Omental fat pad (tissue), 4 donors: ENCODE measurements around the gene SYT9. TPM values are rescaled to one million over a fixed set of nuclear protein-coding genes. Genes with fewer than 3 reads are reported as not detected.

Experiments used
- ATAC-seq: fragments of 150-250 bp; one replicate; pipeline ENCODE4 v1.9.1; 2016; ENCODE audit warnings: mild to moderate bottlenecking, moderate library complexity; ENCODE audit not compliant: low FRiP score
- DNase-seq: peaks from one replicate; pipeline ENCODE4 v3.0.0-alpha.2; 2019; ENCODE audit warnings: low spot score
- total RNA-seq, 4 donors: library from RNA; depleted of rRNA; stranded (reverse); fragments of >200 nt; gene quantifications; one replicate each; pipeline ENCODE4 v1.1.0, GENCODE V29; 2016
- TF ChIP-seq, protein P1 (sequence below), 3 donors: fragments of 450-650 bp; IDR thresholded peaks; one replicate each; pipeline ENCODE4 v1.5.1; 2016 to 2017; ENCODE audit warnings: antibody characterized with exemption in 3 of 3, mild to moderate bottlenecking in 3 of 3, moderate library complexity in 2 of 3

The SYT9 gene
- total RNA-seq, 4 donors from 2014 or later = 0.13 to 0.46 TPM; not detected in 2

DNA sequence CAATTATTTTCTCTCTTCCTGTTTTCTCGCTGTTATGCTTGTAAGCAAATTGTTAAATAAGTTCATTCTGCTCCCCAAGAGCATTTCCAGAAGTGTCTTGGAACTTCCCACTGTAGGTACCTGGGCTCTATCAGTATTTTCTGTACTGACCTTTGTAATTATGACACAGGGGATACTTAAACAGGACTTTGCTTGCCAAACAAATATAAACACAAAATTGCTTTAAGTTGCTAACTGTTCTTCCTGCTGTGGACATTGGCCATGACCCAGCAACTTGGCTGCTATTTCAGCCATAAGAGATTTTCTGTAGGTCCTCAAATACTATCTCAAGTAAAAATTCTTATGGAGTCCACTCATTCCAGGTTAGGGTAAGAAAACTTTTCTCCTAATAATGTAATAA lies 30.1 kb downstream of the SYT9 start:
- no peak for DNase-seq
- TF ChIP-seq, protein P1, sequence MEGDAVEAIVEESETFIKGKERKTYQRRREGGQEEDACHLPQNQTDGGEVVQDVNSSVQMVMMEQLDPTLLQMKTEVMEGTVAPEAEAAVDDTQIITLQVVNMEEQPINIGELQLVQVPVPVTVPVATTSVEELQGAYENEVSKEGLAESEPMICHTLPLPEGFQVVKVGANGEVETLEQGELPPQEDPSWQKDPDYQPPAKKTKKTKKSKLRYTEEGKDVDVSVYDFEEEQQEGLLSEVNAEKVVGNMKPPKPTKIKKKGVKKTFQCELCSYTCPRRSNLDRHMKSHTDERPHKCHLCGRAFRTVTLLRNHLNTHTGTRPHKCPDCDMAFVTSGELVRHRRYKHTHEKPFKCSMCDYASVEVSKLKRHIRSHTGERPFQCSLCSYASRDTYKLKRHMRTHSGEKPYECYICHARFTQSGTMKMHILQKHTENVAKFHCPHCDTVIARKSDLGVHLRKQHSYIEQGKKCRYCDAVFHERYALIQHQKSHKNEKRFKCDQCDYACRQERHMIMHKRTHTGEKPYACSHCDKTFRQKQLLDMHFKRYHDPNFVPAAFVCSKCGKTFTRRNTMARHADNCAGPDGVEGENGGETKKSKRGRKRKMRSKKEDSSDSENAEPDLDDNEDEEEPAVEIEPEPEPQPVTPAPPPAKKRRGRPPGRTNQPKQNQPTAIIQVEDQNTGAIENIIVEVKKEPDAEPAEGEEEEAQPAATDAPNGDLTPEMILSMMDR (IDR thresholded peaks at IDR 0.05) = no peak
- no peak for ATAC-seq

DNA sequence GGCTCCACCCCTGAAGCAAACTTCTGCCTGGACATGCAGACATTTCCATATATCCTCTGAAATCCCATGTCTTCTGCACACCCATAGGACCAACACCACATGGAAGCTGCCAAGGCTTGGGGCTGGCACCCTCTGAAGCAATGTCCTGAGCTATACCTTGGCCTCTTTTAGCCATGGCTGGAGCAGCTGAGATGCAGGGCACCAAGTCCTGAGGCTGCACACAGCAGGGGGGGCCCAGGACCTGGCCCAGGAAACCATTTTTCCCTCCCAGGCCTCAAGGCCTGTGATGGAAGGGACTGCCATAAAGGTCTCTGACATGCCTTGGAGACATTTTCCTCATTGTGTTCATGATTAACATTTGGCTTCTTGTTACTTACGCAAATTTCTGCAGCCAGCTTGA lies 34.5 kb downstream of the SYT9 start:
- DNase-seq (no peak), ATAC-seq (no peak)
- TF ChIP-seq, protein P1 (IDR thresholded peaks at IDR 0.05) = no peak

DNA sequence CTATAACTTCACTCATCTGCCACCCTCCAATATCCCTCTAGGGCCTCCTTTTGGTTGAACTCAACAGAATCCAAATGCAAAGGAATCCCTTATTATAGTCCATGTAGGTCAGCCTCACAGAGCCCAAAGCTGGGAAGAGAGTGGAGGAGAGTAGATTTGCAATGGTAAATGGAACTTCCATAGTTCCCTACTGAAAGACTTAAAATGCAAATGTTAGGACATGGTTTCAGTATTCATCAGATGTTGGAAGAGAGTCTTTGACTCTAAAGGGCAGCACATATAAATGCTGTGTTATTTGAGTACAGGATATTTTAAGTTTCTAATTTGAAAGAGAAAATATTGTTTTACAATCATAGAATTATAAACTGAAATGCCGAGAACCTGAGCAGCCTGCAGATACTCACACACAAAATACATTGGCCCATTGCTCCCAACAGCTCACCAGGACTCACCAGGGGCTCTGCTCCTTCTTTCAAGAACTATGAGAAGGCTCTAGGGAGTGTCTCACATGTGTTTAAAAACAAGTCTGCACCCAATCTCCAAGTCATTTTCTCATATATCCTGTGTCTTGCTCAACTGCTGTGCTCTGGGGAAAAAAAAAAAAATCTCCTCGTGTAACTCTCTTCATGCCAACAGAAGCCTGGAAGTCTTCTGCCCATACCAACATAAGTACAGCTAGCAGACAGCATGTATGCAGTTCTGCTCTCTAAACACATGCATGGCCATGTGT lies 39.6 kb downstream of the SYT9 start:
- DNase-seq (no peak), ATAC-seq (no peak)
- TF ChIP-seq, protein P1 (IDR thresholded peaks at IDR 0.05) = no peak

DNA sequence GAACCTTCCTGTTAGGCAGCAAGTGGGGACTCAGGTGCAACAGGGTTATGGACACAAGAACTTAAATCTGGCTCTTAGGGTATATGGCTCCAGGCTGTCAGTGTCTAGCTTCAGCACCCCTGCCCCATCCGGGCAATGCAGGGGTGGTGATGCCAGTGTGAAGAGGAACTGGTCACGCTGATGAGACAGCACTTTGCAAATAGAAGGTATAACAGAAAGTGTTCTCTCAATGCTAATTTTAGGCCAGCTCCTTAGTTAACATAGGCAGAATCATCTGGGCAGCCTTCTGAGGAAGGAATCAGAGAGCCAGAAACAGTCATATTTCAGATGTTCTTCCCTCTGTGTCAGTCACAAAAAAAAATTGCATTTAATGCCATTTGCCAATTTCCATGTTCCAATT lies 41.2 kb downstream of the SYT9 start:
- no peak for DNase-seq
- TF ChIP-seq, protein P1 (IDR thresholded peaks at IDR 0.05) = no peak
- no peak for ATAC-seq

DNA sequence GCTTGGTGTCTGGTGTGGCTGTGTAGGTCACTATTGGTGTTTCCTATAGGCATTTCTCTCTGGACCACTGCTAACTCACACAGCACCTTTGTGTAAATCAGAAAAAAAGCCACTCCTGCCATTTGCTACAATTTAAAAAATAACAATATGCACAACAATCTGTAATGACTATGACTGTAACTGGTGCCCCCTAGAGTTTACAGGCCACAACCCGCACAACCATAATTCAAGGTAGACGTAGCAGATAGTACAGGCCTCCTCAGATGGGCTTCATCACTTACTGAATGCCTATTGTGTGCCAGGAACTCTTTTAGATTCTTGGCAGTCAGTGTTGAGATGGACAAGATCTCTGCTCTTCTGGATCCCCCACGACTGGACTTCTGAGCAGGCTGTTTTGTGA lies 47.7 kb downstream of the SYT9 start:
- TF ChIP-seq, protein P1 (IDR thresholded peaks at IDR 0.05) = no peak
- DNase-seq (no peak), ATAC-seq (no peak)

DNA sequence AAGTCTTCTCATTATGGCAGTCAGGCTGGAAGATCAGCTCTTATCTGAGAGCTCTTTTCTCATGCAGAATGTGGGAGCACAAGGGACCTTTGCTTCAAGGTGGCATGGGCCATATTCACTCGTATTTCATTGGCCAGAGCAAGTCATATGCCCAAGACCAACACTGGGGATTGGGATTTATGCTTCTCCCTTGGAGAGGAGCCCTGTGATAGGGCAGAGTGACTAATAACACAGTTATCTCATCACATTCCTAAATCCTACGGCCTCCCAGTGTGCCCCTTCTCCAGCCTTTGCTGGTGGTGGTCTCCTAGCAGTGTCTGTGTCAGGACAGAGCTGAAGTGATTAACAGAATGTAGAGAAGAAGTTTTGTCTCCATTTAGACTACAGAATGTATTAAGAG lies 48.6 kb downstream of the SYT9 start:
- TF ChIP-seq, protein P1 (IDR thresholded peaks at IDR 0.05) = no peak
- DNase-seq = no peak
- ATAC-seq = no peak

DNA sequence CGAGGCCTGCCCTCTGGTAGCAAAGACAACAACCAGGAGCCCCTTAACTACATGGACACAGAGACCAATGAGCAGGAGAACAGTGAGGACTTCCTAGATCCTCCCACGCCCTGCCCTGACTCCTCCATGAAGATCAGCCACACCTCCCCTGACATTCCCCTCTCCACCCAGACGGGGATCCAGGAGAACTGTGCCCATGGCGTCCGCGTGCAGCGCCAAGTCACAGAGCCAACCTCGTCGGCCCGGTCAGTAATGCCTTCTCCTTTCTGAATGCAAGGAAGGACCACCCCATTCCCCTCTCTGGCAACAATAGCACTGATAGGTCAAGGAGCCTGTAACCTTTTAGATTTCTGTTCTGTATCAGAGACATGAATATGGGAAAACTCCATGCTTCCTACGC lies 51.4 kb downstream of the SYT9 start:
- ATAC-seq = no peak
- DNase-seq = no peak
- TF ChIP-seq, protein P1 (IDR thresholded peaks at IDR 0.05) = no peak
